ENCODE results near the gene GJA3.

GRCh38 chr13:20093951-20094350 is 66.9 kb downstream of the GJA3 start:
- TF ChIP-seq CTCF (IDR thresholded peaks at IDR 0.05), result no peak
- TF ChIP-seq POLR2AphosphoS5 (IDR thresholded peaks at IDR 0.05), result no peak
- no peak for TF ChIP-seq POLR2A (IDR thresholded peaks at IDR 0.05)
